Stomach (tissue), 9 donors: ENCODE results near the gene ZNF438. TPM values are rescaled to one million over a fixed set of nuclear protein-coding genes. Genes with fewer than 3 reads are reported as not detected.

ENCODE experiments used
- DNase-seq, 2 donors: peaks; one replicate each; pipeline versions ENCODE4 v3.0.0 to v3.0.0-alpha.2; 2013 to 2019
- H3K27ac ChIP-seq, 5 donors: fragments of 200-600 bp in 4 of 5; sonication (generic) in 4 of 5; one replicate each; pipeline ENCODE4 v1.5.1; 2013 to 2019; ENCODE audit warnings: mild to moderate bottlenecking in 1 of 5, moderate library complexity in 1 of 5
- H3K27me3 ChIP-seq, 3 donors: fragments of 200-600 bp; sonication (generic); one replicate each; pipeline ENCODE4 v1.5.1; 2017 to 2019; ENCODE audit warnings: mixed run types in 1 of 3
- H3K36me3 ChIP-seq, 4 donors: fragments of 200-600 bp; sonication (generic); 1 replicate in 3 of 4; 2 replicates in 1 of 4; pipeline ENCODE4 v1.5.1; 2016 to 2019
- H3K4me1 ChIP-seq, 4 donors: fragments of 200-600 bp; sonication (generic); one replicate each; pipeline ENCODE4 v1.5.1; 2016 to 2019
- H3K4me3 ChIP-seq, 4 donors: fragments of 200-600 bp; sonication (generic) in 3 of 4; one replicate each; pipeline ENCODE4 v1.5.1; 2016 to 2019; ENCODE audit warnings: mild to moderate bottlenecking in 1 of 4
- H3K9me3 ChIP-seq, 4 donors: fragments of 200-600 bp; sonication (generic); one replicate each; pipeline ENCODE4 v1.5.1; 2016 to 2019
- CTCF ChIP-seq, 7 experiments: fragments of 450-650 bp in 4 of 7; fragments of 200-600 bp in 3 of 7; sonication (generic) in 3 of 7; IDR thresholded peaks; one replicate each; pipeline ENCODE4 v1.5.1; 2016 to 2019; ENCODE audit warnings: antibody characterized with exemption in 7 of 7, control low read depth in 2 of 7, mild to moderate bottlenecking in 1 of 7
- EP300 ChIP-seq: sonication (generic); formaldehyde crosslinking; IDR thresholded peaks from one replicate; pipeline ENCODE4 v1.6.1; 2017; ENCODE audit warnings: antibody characterized with exemption
- POLR2A ChIP-seq, 4 donors: fragments of 450-650 bp; IDR thresholded peaks; one replicate each; pipeline ENCODE4 v1.6.1; 2016; ENCODE audit warnings: antibody characterized with exemption in 4 of 4, control low read depth in 2 of 4, mild to moderate bottlenecking in 1 of 4, moderate library complexity in 1 of 4
- POLR2AphosphoS5 ChIP-seq, 3 donors: sonication (generic); formaldehyde crosslinking; IDR thresholded peaks; one replicate each; pipeline ENCODE4 v1.6.1; 2016; ENCODE audit warnings: antibody characterized with exemption in 3 of 3
- WGBS, 5 donors: extraction: QIAGEN DNeasy Blood & Tissue Kit in 3 of 5; methylation state at CpG; one replicate each; pipeline versions ENCODE4 v1.1.5 to v1.1.7; 2013 to 2018; 5-methylcytosine and 5-hydroxymethylcytosine counted together
- intact Hi-C: fragments of 100-400 bp; cut with DNase I; formaldehyde crosslinking; loops from one replicate; pipeline ENCODE4 v1.15.1; 2023; ENCODE audit warnings: low total_unique reads
- polyA plus RNA-seq, 3 donors: library from polyadenylated mRNA; stranded (reverse); fragments of 200-250 nt; gene quantifications; one replicate each; pipeline ENCODE4 v1.2.3, GENCODE V29; 2013
- total RNA-seq, 5 donors: library from RNA; depleted of rRNA; stranded (reverse); fragments of >200 nt; gene quantifications; one replicate each; pipeline versions ENCODE4 v1.1.0 to v1.2.3, GENCODE V29; 2014 to 2016
- donor health status: healthy with polysubstance abuse.
- donor health status: Bipolar disorder and iron deficiency.
- donor health status: healthy.

The ZNF438 gene
- total and polyA plus RNA-seq, 8 donors = 3.5 to 37.9 (median 5.4) TPM; not detected in 1

- H3K27me3 ChIP-seq = no peaks in the 10 kb centered on the region
- no peak overlapping the region for H3K4me3 ChIP-seq
- no peak for DNase-seq
- no peaks in the 10 kb centered on the region for H3K36me3 ChIP-seq
- intact Hi-C loops = no loop called here
- H3K27ac ChIP-seq = peak overlapping the region in 1 of 5 donors; percentile 21
- H3K9me3 ChIP-seq = no peaks in the 10 kb centered on the region
- H3K4me1 ChIP-seq = peaks cover 2 to 47% (median 20%) of the 10 kb centered on the region in 4 donors
- TF ChIP-seq CTCF (IDR thresholded peaks at IDR 0.05) = no peak
- no peak for TF ChIP-seq EP300
- TF ChIP-seq POLR2A (IDR thresholded peaks at IDR 0.05) = no peak
- no peak for TF ChIP-seq POLR2AphosphoS5 (IDR thresholded peaks at IDR 0.05)
Observed at GRCh38 chr10:31025142-31025541, 6.5 kb downstream of the ZNF438 start.

GRCh38 chr10:31023558-31023957, 8.1 kb downstream of the ZNF438 start:
- H3K4me1 ChIP-seq = peaks cover 4 to 49% (median 24%) of the 10 kb centered on the region in 4 donors
- DNase-seq = no peak
- no peak overlapping the region for H3K27ac ChIP-seq
- intact Hi-C loops = no loop called here
- H3K4me3 ChIP-seq = no peak overlapping the region
- no peaks in the 10 kb centered on the region for H3K9me3 ChIP-seq
- WGBS, 5 donors = 82 to 87% (median 85%) methylated on average over 5 of the region's 5 CpGs
- H3K36me3 ChIP-seq = no peaks in the 10 kb centered on the region
- TF ChIP-seq EP300 (no peak), POLR2AphosphoS5 (IDR thresholded peaks at IDR 0.05) (no peak), POLR2A (IDR thresholded peaks at IDR 0.05) (no peak), CTCF (IDR thresholded peaks at IDR 0.05) (no peak)
- no peaks in the 10 kb centered on the region for H3K27me3 ChIP-seq

GRCh38 chr10:31020209-31020608, 11.5 kb downstream of the ZNF438 start:
- peaks cover 4 to 49% (median 30%) of the 10 kb centered on the region in 4 donors for H3K4me1 ChIP-seq
- DNase-seq = no peak
- no peaks in the 10 kb centered on the region for H3K27me3 ChIP-seq
- peak overlapping the region in 1 of 5 donors; percentile 72 for H3K27ac ChIP-seq
- intact Hi-C loops = no loop called here
- no peaks in the 10 kb centered on the region for H3K9me3 ChIP-seq
- H3K36me3 ChIP-seq = no peaks in the 10 kb centered on the region
- no peak for TF ChIP-seq EP300
- TF ChIP-seq POLR2AphosphoS5 (IDR thresholded peaks at IDR 0.05) = no peak
- TF ChIP-seq CTCF (IDR thresholded peaks at IDR 0.05) = no peak
- H3K4me3 ChIP-seq = no peak overlapping the region
- 28 to 65% (median 43%) methylated on average over 5 of the region's 5 CpGs for WGBS, 5 donors

GRCh38 chr10:31018962-31019361, 12.7 kb downstream of the ZNF438 start:
- H3K27ac ChIP-seq = peak overlapping the region in 1 of 5 donors; percentile 72
- TF ChIP-seq POLR2AphosphoS5 (IDR thresholded peaks at IDR 0.05) (no peak), POLR2A (IDR thresholded peaks at IDR 0.05) (no peak), CTCF (IDR thresholded peaks at IDR 0.05) (no peak)
- peaks cover 4 to 44% (median 30%) of the 10 kb centered on the region in 4 donors for H3K4me1 ChIP-seq
- peak in 1 of 2 donors; percentile 41 for DNase-seq
- H3K36me3 ChIP-seq = no peaks in the 10 kb centered on the region
- H3K9me3 ChIP-seq = no peaks in the 10 kb centered on the region
- no peaks in the 10 kb centered on the region for H3K27me3 ChIP-seq
- WGBS, 5 donors = 25 to 65% (median 35%) methylated on average over 2 of the region's 2 CpGs
- H3K4me3 ChIP-seq = no peak overlapping the region
- intact Hi-C loops = no loop called here
